Measurements from ENCODE around the gene RPA1. TPM values are rescaled to one million over a fixed set of nuclear protein-coding genes. Genes with fewer than 3 reads are reported as not detected.

RPA1 gene
- total RNA-seq, 2 experiments from 2014 or later: 38.6 to 38.7 TPM

DNA sequence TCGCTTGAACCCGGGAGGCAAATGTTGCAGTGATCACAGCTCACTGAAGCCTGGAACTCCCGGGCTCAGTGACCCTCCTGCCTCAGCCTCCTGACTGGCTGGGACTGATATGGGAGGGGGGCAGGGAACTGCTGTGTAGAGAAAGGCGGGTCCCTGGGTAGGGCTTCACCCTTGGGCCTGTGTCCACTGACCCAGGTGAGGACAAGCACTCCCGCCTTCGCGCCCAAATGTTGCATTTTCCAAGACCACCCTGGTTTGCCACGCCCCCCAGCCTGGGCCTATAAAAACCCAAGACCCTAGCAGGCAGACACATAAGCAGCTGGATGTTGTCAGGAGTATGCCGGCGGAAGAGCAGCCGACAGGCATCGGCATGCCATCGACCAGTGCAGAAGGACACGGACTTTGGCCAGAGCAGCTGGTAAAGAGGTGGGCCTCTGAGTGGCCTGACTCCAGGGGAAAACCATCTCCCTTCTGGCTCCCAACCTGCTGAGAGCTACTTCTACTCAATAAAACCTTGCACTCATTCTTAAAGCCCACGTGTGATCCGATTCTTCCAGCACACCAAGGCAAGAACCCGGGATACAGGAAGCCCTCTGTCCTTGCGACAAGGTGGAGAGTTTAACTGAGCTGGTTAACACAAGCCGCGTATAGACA is 19.2 kb upstream of the RPA1 start:
- peaks cover 49% of the 10 kb centered on the region for H3K36me3 Mint-ChIP-seq (ENCODE audit: low read depth)
- CTCF ChIA-PET: no interaction called here
- DNase-seq: no peak
- H3K9me3 ChIP-seq (ENCODE audit: control insufficient read depth in 1 of 2, insufficient read depth in 1 of 2, low read length in 2 of 2): no peaks in the 10 kb centered on the region
- no peak for ATAC-seq (ENCODE audit: poor library complexity)
- H3K36me3 ChIP-seq (ENCODE audit: insufficient read depth, low read length): peaks cover 39% of the 10 kb centered on the region
- no peaks in the 10 kb centered on the region for H3K4me1 ChIP-seq (ENCODE audit: insufficient read depth, low read length)
- TF ChIP-seq, protein P1, sequence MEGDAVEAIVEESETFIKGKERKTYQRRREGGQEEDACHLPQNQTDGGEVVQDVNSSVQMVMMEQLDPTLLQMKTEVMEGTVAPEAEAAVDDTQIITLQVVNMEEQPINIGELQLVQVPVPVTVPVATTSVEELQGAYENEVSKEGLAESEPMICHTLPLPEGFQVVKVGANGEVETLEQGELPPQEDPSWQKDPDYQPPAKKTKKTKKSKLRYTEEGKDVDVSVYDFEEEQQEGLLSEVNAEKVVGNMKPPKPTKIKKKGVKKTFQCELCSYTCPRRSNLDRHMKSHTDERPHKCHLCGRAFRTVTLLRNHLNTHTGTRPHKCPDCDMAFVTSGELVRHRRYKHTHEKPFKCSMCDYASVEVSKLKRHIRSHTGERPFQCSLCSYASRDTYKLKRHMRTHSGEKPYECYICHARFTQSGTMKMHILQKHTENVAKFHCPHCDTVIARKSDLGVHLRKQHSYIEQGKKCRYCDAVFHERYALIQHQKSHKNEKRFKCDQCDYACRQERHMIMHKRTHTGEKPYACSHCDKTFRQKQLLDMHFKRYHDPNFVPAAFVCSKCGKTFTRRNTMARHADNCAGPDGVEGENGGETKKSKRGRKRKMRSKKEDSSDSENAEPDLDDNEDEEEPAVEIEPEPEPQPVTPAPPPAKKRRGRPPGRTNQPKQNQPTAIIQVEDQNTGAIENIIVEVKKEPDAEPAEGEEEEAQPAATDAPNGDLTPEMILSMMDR (IDR thresholded peaks at IDR 0.05): no peak
- no peaks in the 10 kb centered on the region for H3K27me3 ChIP-seq (ENCODE audit: control insufficient read depth in 1 of 2, insufficient read depth in 2 of 2, low read length in 2 of 2)
- no peaks in the 10 kb centered on the region for H3K27me3 Mint-ChIP-seq
- intact Hi-C loops (cut with DNase I, micrococcal nuclease): no loop called here
- no peak overlapping the region for H3K4me3 ChIP-seq (ENCODE audit: low read length)
- H3K27ac Mint-ChIP-seq: no peak overlapping the region
- H3K4me3 Mint-ChIP-seq: no peak overlapping the region
- no peaks in the 10 kb centered on the region for H3K9me3 Mint-ChIP-seq
- no peak overlapping the region for H3K27ac ChIP-seq (ENCODE audit: low read depth in 1 of 2, low read length in 2 of 2)
- H3K4me1 Mint-ChIP-seq (ENCODE audit: low read depth): no peaks in the 10 kb centered on the region
- POLR2A ChIA-PET: interaction anchor here (0.6 to 1.5 kb wide), 2 partner anchors 9 to 111 kb away, joined by 3 read pairs; no protein-coding TSS in a partner anchor

DNA sequence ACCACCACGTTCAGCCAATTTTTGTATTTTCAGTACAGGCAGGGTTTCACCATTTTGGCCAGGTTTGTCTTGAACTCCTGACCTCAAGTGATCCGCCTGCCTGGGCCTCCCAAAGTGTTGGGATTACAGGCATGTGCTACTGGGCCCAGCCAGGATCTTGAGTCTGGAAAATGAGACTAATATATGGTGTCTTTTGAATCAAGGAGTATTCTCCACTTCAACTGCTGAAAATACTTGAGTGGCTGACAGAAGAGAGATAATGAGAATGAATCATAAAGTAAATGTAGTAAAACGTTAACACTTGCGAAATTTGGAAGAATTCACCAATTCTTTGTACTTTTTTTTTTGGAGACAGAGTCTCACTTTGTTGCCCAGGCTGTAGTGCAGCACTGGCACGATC is 16.7 kb upstream of the RPA1 start:
- Histone ChIP-seq H3K36me3 (ENCODE audit: insufficient read depth, low read length) (peaks cover 32% of the 10 kb centered on the region), H3K27me3 (ENCODE audit: control insufficient read depth in 1 of 2, insufficient read depth in 2 of 2, low read length in 2 of 2) (no peaks in the 10 kb centered on the region), H3K4me3 (ENCODE audit: low read length) (no peak overlapping the region), H3K4me1 (ENCODE audit: insufficient read depth, low read length) (no peaks in the 10 kb centered on the region), H3K27ac (ENCODE audit: low read depth in 1 of 2, low read length in 2 of 2) (no peak overlapping the region), H3K9me3 (ENCODE audit: control insufficient read depth in 1 of 2, insufficient read depth in 1 of 2, low read length in 2 of 2) (no peaks in the 10 kb centered on the region)
- peaks cover 44% of the 10 kb centered on the region for H3K36me3 Mint-ChIP-seq (ENCODE audit: low read depth)
- H3K27me3 Mint-ChIP-seq: no peaks in the 10 kb centered on the region
- no peak overlapping the region for H3K4me3 Mint-ChIP-seq
- intact Hi-C loops (cut with DNase I, micrococcal nuclease): no loop called here
- no peak for DNase-seq
- no peaks in the 10 kb centered on the region for H3K9me3 Mint-ChIP-seq
- no peak overlapping the region for H3K27ac Mint-ChIP-seq
- no peaks in the 10 kb centered on the region for H3K4me1 Mint-ChIP-seq (ENCODE audit: low read depth)
- TF ChIP-seq, protein P1 (IDR thresholded peaks at IDR 0.05): no peak
- CTCF ChIA-PET: no interaction called here
- POLR2A ChIA-PET: no interaction called here
- ATAC-seq (ENCODE audit: poor library complexity): no peak

DNA sequence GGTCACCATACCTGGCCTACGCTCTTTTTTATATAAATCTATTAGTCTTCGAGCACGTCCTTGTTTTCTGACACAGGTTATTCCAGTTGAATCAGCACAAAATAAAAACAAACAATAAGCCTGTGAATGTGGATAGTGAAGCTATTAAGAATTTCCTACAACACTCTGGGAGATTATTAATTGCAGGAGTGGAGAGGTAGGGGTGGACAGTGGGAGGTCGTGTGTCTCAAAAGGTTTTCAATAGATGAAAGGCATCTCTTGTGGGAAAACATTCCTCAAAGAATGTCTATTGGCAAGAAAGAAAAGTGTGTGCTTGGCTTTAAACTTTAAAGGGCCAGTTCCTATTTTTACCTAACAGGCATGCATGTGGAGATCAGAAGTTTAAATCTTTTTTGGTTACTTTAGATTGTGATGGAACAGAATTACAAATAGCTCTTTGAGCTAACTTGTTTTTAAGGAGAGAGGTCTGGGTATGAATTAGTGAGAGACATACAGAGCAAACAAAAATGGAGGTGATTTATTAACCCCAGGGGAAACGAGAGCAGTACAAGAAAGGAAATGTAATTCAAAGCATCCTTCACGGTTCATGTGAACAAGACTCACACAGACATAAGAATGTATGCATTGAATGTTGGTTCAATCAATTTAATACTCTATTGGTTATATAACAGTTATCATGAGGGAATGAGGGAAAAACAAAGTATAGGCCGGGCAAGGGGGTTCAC is 9.1 kb upstream of the RPA1 start:
- H3K9me3 Mint-ChIP-seq: no peaks in the 10 kb centered on the region
- H3K27me3 Mint-ChIP-seq: no peaks in the 10 kb centered on the region
- TF ChIP-seq, protein P1 (IDR thresholded peaks at IDR 0.05): no peak
- H3K27me3 ChIP-seq (ENCODE audit: control insufficient read depth in 1 of 2, insufficient read depth in 2 of 2, low read length in 2 of 2): no peaks in the 10 kb centered on the region
- no peak overlapping the region for H3K4me3 ChIP-seq (ENCODE audit: low read length)
- peaks cover 19% of the 10 kb centered on the region for H3K4me1 ChIP-seq (ENCODE audit: insufficient read depth, low read length)
- peaks cover 15% of the 10 kb centered on the region for H3K36me3 ChIP-seq (ENCODE audit: insufficient read depth, low read length)
- intact Hi-C loops (cut with DNase I, micrococcal nuclease): no loop called here
- no peaks in the 10 kb centered on the region for H3K9me3 ChIP-seq (ENCODE audit: control insufficient read depth in 1 of 2, insufficient read depth in 1 of 2, low read length in 2 of 2)
- no peak overlapping the region for H3K27ac ChIP-seq (ENCODE audit: low read depth in 1 of 2, low read length in 2 of 2)
- ChIA-PET CTCF (no interaction called here), POLR2A (interaction anchor here (0.9 kb wide), 1 partner anchor 9 kb away, joined by 3 read pairs; the partner anchor contains the start of gene SMYD4)
- no peak overlapping the region for H3K27ac Mint-ChIP-seq
- DNase-seq (no peak), ATAC-seq (ENCODE audit: poor library complexity) (no peak)
- H3K4me3 Mint-ChIP-seq: no peak overlapping the region
- peaks cover 14% of the 10 kb centered on the region for H3K4me1 Mint-ChIP-seq (ENCODE audit: low read depth)
- peaks cover 47% of the 10 kb centered on the region for H3K36me3 Mint-ChIP-seq (ENCODE audit: low read depth)

Measured in CD4-positive, alpha-beta T cell (primary cell).